Stimulated activated CD8-positive, alpha-beta memory T cell treated with anti-CD3 and anti-CD28 coated beads, Interleukin-15, amount 100 ng/mL, for 24 hours (primary cell): Measurements from ENCODE around the gene FCRL5.
"Not testable (repeated sequence)": the region's sequence is repeated elsewhere in the genome, so short reads cannot be mapped to it uniquely, and the experiment has no call there.

Experiments
- DNase-seq: peaks from one replicate; pipeline ENCODE4 v3.0.0-alpha.2; 2020; ENCODE audit warnings: low read depth

The FCRL5 gene

GRCh38 chr1:157551694-157552693 lies at the start of gene FCRL5:
FCRL5 (minus strand) TSS chr1:157552515; CDS start chr1:157552362, 153 bp downstream.
- DNase-seq, result no peak

GRCh38 chr1:157600236-157600635 lies 47.9 kb upstream of the FCRL5 start:
- DNase-seq, result no peak

DNA sequence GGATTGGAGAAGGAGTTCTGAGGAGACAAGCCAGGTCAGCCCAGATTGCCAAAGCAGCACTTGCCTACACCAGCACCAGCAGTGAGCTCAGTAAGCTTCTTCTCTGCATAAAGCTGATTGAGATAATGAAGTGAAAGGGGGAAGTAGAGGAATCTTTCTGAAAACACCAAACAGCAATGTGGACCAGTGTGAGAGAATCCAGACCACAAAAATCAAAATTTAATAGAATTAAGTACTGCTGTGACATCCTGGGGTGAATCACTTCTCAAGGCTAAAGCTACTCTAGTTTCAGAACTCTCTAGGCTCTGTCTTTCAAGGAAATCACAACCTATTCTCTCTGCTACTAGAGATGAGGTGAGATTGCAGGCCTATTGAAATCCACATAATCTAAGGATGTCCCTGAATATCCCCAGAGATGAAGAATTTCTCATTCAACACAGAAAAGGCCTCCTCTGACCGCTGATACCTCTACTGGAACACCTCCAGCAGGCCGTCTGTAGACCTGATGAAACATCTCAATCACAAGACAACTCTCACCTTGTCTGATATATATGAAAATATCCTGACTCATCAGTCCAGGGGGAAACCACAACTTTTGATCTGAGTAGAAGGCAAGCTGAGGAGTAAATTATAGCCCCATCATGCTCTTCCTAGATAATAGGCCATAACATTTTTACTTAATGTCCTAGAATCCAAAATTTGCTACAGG lies 45.8 kb upstream of the FCRL5 start, which contains the start of gene FCRL4:
Gene FCRL4 (minus strand): TSS at position 127 of the 709 bp plus-strand sequence. CDS start 141 bp downstream, outside the sequence.
- DNase-seq, result no peak

DNA sequence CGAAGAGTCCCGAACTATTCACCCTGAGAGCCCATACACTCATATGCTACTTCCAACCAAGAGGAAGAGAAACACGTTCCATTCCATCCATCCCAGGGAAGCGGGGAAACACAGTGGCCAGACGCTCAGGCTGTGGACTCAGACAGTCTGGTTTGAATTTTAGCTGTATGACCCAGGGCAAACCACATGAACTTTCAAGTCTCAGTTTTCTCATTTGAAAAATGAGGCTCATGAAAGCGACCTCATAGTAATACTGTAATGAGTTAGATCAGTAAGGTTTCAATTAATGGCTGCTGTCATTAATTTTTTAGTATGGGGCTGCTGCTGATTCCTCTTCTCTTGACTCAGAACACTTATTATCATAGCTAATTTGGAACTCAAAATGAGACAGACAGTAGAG lies 44.1 kb upstream of the FCRL5 start:
- DNase-seq, result no peak

DNA sequence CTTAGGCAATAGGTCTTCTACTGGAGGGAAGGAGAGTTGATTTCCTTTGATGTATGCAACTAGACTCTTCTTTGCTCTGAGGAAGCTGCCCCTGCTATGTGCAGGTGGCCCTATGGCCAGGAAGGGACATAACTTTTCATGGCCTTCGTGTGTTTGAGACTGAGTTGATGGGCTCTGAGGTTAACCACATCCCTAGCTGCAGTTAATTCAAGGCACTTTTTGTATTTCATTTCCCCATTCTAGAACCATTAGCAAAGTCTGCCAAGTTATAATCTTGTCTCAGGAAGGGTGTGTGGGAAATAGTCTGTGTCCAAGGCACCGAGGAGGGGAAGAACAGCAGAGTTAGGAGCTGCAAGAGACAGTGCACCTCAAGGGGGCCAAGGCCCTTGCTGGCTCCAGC lies 43.0 kb upstream of the FCRL5 start:
- DNase-seq, result no peak

- no peak for DNase-seq
Measured at GRCh38 chr1:157585984-157586383, 33.7 kb upstream of the FCRL5 start.

GRCh38 chr1:157584503-157584902 lies 32.2 kb upstream of the FCRL5 start:
- DNase-seq, result no peak

DNA sequence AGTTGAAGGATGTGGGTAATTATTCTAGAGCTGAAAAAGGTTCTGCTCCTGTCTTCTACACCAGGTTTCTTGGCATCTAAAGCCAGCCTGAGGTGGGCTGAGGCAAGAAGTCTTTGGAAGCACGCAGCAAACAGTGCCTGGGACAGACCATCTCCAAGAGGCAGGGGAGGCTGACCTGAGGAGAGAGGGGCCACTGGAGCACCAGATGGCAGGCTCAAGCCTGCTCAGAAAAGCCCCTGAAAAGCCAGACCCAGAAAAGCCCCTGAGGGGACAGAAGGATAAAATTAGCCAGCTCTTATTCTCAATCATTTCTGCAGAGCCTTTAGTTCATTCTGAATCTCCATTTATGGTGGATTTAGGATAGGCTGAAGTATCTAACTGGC lies 28.5 kb upstream of the FCRL5 start:
- no peak for DNase-seq

- no peak for DNase-seq
Measured at GRCh38 chr1:157580179-157580827, 28.0 kb upstream of the FCRL5 start.

DNA sequence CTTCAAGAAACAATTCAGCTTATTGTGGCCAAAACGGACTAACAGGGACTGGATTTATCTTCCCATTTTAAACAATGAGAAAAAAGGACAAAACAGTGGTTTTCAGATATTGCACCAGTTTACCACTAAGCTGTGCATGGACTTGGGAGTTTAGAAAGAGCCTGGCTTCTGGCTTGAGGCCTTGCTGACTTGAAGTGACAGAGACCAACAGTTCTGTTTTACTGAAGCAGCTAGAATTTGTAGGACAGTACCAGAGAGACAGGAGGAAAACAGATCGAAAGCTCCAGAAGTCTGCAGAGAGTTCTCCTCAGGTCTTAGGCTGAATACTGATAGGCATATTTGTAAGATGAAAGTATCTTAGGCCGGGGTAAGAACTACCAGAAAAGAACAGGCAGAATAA lies 25.1 kb upstream of the FCRL5 start:
- DNase-seq, result no peak

GRCh38 chr1:157575744-157576143 lies 23.4 kb upstream of the FCRL5 start:
- no peak for DNase-seq

- DNase-seq, result no peak
Measured at GRCh38 chr1:157574836-157575235, 22.5 kb upstream of the FCRL5 start.

DNA sequence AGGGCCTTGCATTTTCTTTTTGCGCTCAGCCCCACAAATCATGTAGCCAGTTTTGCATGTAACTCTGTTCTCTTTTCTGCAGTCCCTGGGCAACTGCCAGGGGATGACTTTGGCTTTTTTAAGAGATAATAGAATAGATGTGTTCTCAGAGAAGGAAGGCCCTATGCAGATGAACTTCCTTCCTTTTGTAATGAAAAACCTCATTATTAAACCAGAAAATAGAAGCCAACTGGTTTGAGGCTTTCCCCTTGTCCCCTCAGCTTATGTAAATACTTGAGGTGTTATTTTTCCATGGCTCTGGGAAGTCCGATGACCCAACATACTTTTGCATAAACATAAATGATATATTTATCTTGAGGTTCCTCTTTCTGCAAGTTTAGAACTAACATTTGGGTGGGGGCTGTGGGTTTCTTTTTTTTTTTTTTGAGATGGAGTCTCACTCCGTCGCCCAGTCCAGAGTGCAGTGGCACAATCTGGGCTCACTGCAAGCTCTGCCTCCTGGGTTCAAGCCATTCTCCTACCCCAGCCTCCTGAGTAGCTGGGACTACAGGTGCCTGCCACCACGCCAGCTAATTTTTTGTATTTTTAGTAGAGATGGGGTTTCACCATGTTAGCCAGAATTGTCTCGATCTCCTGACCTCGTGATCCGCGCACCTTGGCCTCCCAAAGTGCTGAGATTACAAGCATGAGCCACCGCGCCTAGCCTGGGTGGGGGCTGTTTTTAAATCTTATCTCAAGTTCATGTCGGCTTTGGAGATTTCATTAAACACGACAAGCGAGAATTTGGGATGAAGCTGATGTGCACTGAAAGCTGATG lies 14.4 kb upstream of the FCRL5 start:
- DNase-seq, result no peak

DNA sequence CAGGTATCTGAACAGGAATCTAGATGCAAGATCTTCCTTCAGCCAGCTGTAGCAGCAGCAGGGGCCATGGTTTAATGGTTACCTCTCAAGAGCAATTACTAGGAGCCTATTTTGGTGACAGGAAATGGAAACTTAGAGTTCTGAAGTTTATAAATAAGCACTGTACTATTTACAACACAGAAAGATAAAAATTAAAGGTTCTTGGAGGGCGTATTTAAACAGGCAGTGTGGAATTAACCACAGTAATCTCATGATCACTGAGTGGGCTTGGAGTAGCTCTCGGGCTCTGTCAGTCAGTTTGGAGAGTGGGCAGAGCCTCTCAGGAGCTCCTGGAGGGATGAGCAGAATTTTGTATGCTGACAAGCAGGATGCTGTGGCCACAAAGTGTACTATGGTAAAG lies 10.2 kb upstream of the FCRL5 start:
- DNase-seq, result no peak

DNA sequence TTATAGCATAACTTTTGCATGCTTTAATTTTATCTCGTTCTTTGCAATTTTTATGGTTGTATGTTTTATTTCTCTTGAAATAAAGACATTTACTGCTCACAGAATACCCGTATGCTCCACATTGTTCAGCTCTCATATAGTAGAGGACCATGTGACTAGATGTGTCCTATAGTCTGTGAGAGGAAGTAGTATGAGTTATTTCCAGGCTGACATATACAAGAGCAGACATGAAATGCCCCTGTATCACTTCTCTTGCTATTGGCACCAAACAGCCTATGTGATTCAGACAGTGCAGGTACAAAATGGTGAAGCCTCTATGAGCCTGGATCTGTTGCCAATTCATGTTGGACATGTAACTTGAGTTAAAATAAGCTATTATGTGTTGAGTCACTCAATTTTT lies 5.8 kb upstream of the FCRL5 start:
- no peak for DNase-seq

- not testable (repeated sequence) for DNase-seq
Measured at GRCh38 chr1:157548081-157548480, 4.2 kb downstream of the FCRL5 start.

- no peak for DNase-seq
Measured at GRCh38 chr1:157542676-157543075, 9.6 kb downstream of the FCRL5 start.

- no peak for DNase-seq
Measured at GRCh38 chr1:157540852-157541251, 11.5 kb downstream of the FCRL5 start.

- no peak for DNase-seq
Measured at GRCh38 chr1:157540160-157540748, 12.1 kb downstream of the FCRL5 start.

DNA sequence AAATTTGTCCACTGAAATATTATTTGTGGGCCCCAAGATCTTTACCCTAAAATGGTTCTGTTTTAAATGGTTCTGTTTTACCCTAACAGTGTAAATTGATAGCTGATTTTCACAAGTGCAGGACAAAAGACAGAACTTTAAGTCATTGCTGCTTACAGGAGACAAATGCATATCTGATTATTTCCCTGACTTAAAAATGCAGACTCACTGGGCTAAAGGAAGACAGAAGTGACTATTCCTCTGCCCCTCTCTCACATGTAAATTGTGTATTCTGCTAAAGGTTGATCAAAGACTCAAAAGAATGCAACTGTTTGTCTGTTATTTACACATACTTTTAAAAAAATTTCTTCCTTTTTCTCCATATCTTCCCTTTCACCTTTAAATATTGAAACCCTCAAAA lies 12.7 kb downstream of the FCRL5 start:
- no peak for DNase-seq

- DNase-seq, result no peak
Measured at GRCh38 chr1:157532569-157532968, 19.7 kb downstream of the FCRL5 start.
